ENCODE measurements around the gene EXD3. TPM values are rescaled to one million over a fixed set of nuclear protein-coding genes. Genes with fewer than 3 reads are reported as not detected.

EXD3 gene
- total RNA-seq, 3 donors from 2014 or later = 7.7 to 28.7 (median 20.6) TPM

- no peaks in the 10 kb centered on the region for H3K36me3 ChIP-seq
- H3K9me3 ChIP-seq = no peaks in the 10 kb centered on the region
- TF ChIP-seq POLR2AphosphoS5 (IDR thresholded peaks at IDR 0.05) = no peak
- peak in 2 of 3 donors; percentile 56 to 58 for TF ChIP-seq CTCF (IDR thresholded peaks at IDR 0.05)
- no peak overlapping the region for H3K27ac ChIP-seq
- no peaks in the 10 kb centered on the region for H3K4me1 ChIP-seq
- intact Hi-C loops (cut with DNase I; ENCODE audit: low total_unique reads) = loop anchor here (10.0 kb wide), 1 partner anchor 148 kb away; no protein-coding TSS in a partner anchor
- no peaks in the 10 kb centered on the region for H3K27me3 ChIP-seq
- no peak overlapping the region for H3K4me3 ChIP-seq
- no peak for DNase-seq (ENCODE audit: low spot score in 2 of 2)
Measured at GRCh38 chr9:137286975-137287383, 136.0 kb downstream of the EXD3 start.

GRCh38 chr9:137281345-137282116 is 141.4 kb downstream of the EXD3 start:
- Histone ChIP-seq H3K9me3 (no peaks in the 10 kb centered on the region), H3K27ac (no peak overlapping the region), H3K27me3 (peaks cover 2 to 20% of the 10 kb centered on the region in 2 donors), H3K36me3 (no peaks in the 10 kb centered on the region), H3K4me3 (peak overlapping the region in 2 of 3 donors; percentile 23 to 57), H3K4me1 (peaks cover 5 to 7% of the 10 kb centered on the region in 2 donors)
- DNase-seq (ENCODE audit: low spot score in 2 of 2) = no peak
- intact Hi-C loops (cut with DNase I; ENCODE audit: low total_unique reads) = loop anchor here (10.0 kb wide), 1 partner anchor 153 kb away; no protein-coding TSS in a partner anchor
- TF ChIP-seq CTCF (IDR thresholded peaks at IDR 0.05) (no peak), POLR2A (IDR thresholded peaks at IDR 0.05) (no peak), POLR2AphosphoS5 (IDR thresholded peaks at IDR 0.05) (no peak)

GRCh38 chr9:137280474-137281344 is 142.3 kb downstream of the EXD3 start:
- Histone ChIP-seq H3K9me3 (no peaks in the 10 kb centered on the region), H3K27ac (no peak overlapping the region), H3K27me3 (peaks cover 2 to 20% of the 10 kb centered on the region in 2 donors), H3K4me3 (peak overlapping the region in 2 of 3 donors; percentile 23 to 57), H3K4me1 (peaks cover 5 to 7% of the 10 kb centered on the region in 2 donors), H3K36me3 (no peaks in the 10 kb centered on the region)
- no peak for DNase-seq (ENCODE audit: low spot score in 2 of 2)
- TF ChIP-seq POLR2A (IDR thresholded peaks at IDR 0.05) (no peak), POLR2AphosphoS5 (IDR thresholded peaks at IDR 0.05) (no peak), CTCF (IDR thresholded peaks at IDR 0.05) (peak in 1 of 3 donors; percentile 32)
- intact Hi-C loops (cut with DNase I; ENCODE audit: low total_unique reads) = loop anchor here (10.0 kb wide), 1 partner anchor 154 kb away; no protein-coding TSS in a partner anchor

GRCh38 chr9:137279741-137280473 is 143.1 kb downstream of the EXD3 start:
- H3K4me3 ChIP-seq = no peak overlapping the region
- H3K36me3 ChIP-seq = no peaks in the 10 kb centered on the region
- intact Hi-C loops (cut with DNase I; ENCODE audit: low total_unique reads) = loop anchor here (10.0 kb wide), 1 partner anchor 155 kb away; no protein-coding TSS in a partner anchor
- H3K9me3 ChIP-seq = no peaks in the 10 kb centered on the region
- H3K27me3 ChIP-seq = peaks cover 2 to 20% of the 10 kb centered on the region in 2 donors
- TF ChIP-seq POLR2A (IDR thresholded peaks at IDR 0.05) = no peak
- TF ChIP-seq CTCF (IDR thresholded peaks at IDR 0.05) = no peak
- no peak for TF ChIP-seq POLR2AphosphoS5 (IDR thresholded peaks at IDR 0.05)
- H3K27ac ChIP-seq = no peak overlapping the region
- DNase-seq (ENCODE audit: low spot score in 2 of 2) = no peak
- peaks cover 5 to 7% of the 10 kb centered on the region in 2 donors for H3K4me1 ChIP-seq

Measured in breast epithelium (tissue), 4 donors.